Mucosa of gallbladder (tissue), 1 donor: ENCODE results near the gene C15orf61. TPM values are rescaled to one million over a fixed set of nuclear protein-coding genes. Genes with fewer than 3 reads are reported as not detected.

ENCODE experiments used
- total RNA-seq: library from RNA; stranded (reverse); gene quantifications from one replicate; pipeline ENCODE4 v1.2.1, GENCODE V29; 2021
- donor health status: DM: no; HTN: no; CAD: no.

The C15orf61 gene
- total RNA-seq, 1 donor from 2014 or later, result 4.1 TPM

Other genes with a start within 250 kb of the C15orf61 start
- gene MAP2K5, start 21.6 kb downstream of the C15orf61 start, total RNA-seq, result 17.8 TPM